Mammary epithelial cell (primary cell): ENCODE results near the gene DNAH10.

Experiments
- CTCF ChIP-seq, 2 donors: IDR thresholded peaks in 1 of 2; conservative IDR thresholded peaks in 1 of 2; 2 replicates each; pipeline ENCODE4 v1.5.1; 2011 to 2012; ENCODE audit warnings: inconsistent platforms in 2 of 2, low read length in 2 of 2, mild to moderate bottlenecking in 2 of 2, control low read depth in 1 of 2, low read depth in 1 of 2; ENCODE audit not compliant: insufficient read depth in 1 of 2; ENCODE audit errors: extremely low read depth in 1 of 2
- EZH2 ChIP-seq: IDR thresholded peaks from 2 replicates; pipeline ENCODE4 v1.6.1; 2012; ENCODE audit warnings: low read length, inconsistent platforms, borderline replicate concordance

- no peak for TF ChIP-seq CTCF (conservative IDR thresholded peaks at IDR 0.05 in 1 of 2, IDR thresholded peaks at IDR 0.05 in 1 of 2; ENCODE audit: extremely low read depth in 1 of 2, insufficient read depth in 1 of 2, low read depth in 1 of 2, low read length in 2 of 2)
- TF ChIP-seq EZH2, result no peak
Observed at GRCh38 chr12:123948401-123948795, 186.3 kb downstream of the DNAH10 start.
